ENCODE results near the gene HS3ST1. TPM values are rescaled to one million over a fixed set of nuclear protein-coding genes. Genes with fewer than 3 reads are reported as not detected.

Gene HS3ST1
- polyA plus RNA-seq, 1 experiment, result 0.01 TPM

DNA sequence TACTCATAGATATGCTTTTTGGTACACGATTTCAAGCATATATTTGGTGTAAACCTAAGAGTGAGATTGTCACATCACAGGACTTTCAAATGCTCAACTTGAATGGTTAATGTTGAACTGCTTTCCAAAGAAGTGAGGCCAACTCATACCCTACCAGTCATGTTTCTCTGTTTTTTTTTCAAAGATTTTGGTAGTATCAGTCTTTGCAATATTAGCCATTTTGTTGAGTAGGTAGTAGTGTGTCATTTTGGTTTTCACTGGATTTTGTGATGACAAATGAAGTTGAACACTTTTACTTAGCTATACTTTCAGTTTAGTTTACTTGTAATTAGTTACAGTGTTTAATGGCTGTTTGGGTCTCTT, 12.5 kb upstream of the HS3ST1 start:
- no peaks in the 10 kb centered on the region for H3K9me3 ChIP-seq (ENCODE audit: control insufficient read depth, insufficient read depth, low read length)
- CTCF ChIA-PET, result no interaction called here
- no peak overlapping the region for H3K27ac ChIP-seq (ENCODE audit: low read depth, low read length)

DNA sequence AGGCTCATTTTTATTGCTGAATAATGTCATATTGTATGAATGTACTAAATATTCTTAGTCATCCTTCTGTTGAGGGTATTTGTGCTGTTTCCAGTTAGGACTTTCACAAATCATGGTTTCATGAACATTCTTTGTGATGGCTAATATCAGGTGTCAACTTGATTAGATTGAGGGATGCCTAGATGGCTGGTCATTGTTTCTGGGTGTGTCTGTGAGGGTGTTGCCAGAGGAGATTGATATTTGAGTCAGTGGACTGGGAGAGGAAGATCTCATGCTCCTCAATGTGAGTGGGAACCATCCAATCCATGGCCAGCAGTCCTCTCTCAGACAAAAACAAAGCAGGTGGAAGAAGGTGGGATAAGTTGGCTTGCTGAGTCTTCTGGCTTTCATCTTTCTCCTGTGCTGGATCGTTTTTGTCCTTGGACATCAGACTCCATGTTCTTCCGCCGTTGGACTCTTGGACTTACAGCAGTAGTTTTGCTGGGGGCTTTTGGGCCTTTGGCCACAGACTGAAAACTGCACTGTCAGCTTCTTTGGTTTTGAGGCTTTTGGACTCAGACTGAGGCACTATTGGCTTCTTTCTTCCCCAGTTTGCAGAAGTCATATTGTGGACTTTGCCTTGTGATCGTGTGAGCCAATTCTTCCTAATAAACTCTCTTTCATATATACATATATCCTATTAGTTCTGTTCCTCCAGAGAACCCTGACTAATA, 11.9 kb upstream of the HS3ST1 start:
- POLR2A ChIA-PET, result no interaction called here
- Histone ChIP-seq H3K4me3 (ENCODE audit: low read depth, low read length) (no peak overlapping the region), H3K27me3 (ENCODE audit: control insufficient read depth, insufficient read depth, low read length) (no peaks in the 10 kb centered on the region), H3K27ac (ENCODE audit: low read depth, low read length) (no peak overlapping the region), H3K9me3 (ENCODE audit: control insufficient read depth, insufficient read depth, low read length) (no peaks in the 10 kb centered on the region)
- TF ChIP-seq, protein P1, sequence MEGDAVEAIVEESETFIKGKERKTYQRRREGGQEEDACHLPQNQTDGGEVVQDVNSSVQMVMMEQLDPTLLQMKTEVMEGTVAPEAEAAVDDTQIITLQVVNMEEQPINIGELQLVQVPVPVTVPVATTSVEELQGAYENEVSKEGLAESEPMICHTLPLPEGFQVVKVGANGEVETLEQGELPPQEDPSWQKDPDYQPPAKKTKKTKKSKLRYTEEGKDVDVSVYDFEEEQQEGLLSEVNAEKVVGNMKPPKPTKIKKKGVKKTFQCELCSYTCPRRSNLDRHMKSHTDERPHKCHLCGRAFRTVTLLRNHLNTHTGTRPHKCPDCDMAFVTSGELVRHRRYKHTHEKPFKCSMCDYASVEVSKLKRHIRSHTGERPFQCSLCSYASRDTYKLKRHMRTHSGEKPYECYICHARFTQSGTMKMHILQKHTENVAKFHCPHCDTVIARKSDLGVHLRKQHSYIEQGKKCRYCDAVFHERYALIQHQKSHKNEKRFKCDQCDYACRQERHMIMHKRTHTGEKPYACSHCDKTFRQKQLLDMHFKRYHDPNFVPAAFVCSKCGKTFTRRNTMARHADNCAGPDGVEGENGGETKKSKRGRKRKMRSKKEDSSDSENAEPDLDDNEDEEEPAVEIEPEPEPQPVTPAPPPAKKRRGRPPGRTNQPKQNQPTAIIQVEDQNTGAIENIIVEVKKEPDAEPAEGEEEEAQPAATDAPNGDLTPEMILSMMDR (IDR thresholded peaks at IDR 0.05; ENCODE audit: low read depth, low read length), result no peak
- DNase-seq (ENCODE audit: low read depth, low spot score), result no peak
- CTCF ChIA-PET, result no interaction called here

More for the DNA sequence above, 12.5 kb upstream of the HS3ST1 start:
- POLR2A ChIA-PET, result no interaction called here
- no peak for DNase-seq (ENCODE audit: low read depth, low spot score)
- TF ChIP-seq, protein P1 (IDR thresholded peaks at IDR 0.05; ENCODE audit: low read depth, low read length), result no peak
- no peaks in the 10 kb centered on the region for H3K27me3 ChIP-seq (ENCODE audit: control insufficient read depth, insufficient read depth, low read length)
- H3K4me3 ChIP-seq (ENCODE audit: low read depth, low read length), result no peak overlapping the region

DNA sequence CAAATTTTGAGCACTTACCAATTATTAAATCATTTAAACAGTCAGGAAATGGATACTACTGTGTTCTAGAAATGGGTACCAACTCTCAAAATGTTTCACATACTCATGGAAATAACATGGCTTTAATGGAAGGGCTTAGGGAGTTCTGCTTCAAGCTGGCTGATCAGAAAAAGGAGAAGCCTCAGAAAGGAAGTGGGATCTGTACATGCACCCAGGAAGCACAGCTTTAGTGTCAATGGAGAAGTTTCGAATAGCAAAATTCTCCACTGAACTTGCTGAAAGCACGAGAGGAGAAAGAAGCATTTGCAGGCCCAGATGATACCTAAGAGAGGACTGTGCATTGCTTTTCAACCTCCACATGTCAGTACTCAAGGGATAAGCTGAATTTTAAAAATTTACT, 11.1 kb upstream of the HS3ST1 start:
- no peaks in the 10 kb centered on the region for H3K27me3 ChIP-seq (ENCODE audit: control insufficient read depth, insufficient read depth, low read length)
- POLR2A ChIA-PET, result no interaction called here
- DNase-seq (ENCODE audit: low read depth, low spot score), result no peak
- no peak overlapping the region for H3K4me3 ChIP-seq (ENCODE audit: low read depth, low read length)
- H3K9me3 ChIP-seq (ENCODE audit: control insufficient read depth, insufficient read depth, low read length), result no peaks in the 10 kb centered on the region
- no peak overlapping the region for H3K27ac ChIP-seq (ENCODE audit: low read depth, low read length)
- TF ChIP-seq, protein P1 (IDR thresholded peaks at IDR 0.05; ENCODE audit: low read depth, low read length), result no peak
- CTCF ChIA-PET, result no interaction called here

DNA sequence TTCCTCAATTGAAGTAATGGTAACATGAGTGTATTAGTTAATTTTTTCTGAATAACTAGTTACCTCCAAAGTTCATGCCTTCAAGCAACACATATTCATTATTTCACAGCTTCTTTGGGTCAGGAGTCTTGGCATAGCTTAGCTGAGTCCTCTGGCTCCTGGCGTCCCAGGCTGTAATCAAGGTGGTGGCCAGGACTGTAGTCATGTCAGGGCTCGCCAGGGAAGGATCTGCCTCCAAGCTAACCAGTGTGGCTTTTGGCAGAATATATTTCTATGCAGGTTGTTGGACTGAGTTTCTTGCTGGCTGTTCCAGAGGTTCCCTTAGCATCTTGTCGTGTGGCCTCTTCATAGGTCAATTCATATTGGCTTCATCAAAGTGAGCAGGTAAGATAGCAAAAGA, 10.0 kb upstream of the HS3ST1 start:
- Histone ChIP-seq H3K27me3 (ENCODE audit: control insufficient read depth, insufficient read depth, low read length) (no peaks in the 10 kb centered on the region), H3K27ac (ENCODE audit: low read depth, low read length) (no peak overlapping the region), H3K9me3 (ENCODE audit: control insufficient read depth, insufficient read depth, low read length) (no peaks in the 10 kb centered on the region), H3K4me3 (ENCODE audit: low read depth, low read length) (no peak overlapping the region)
- DNase-seq (ENCODE audit: low read depth, low spot score), result no peak
- CTCF ChIA-PET, result no interaction called here
- TF ChIP-seq, protein P1 (IDR thresholded peaks at IDR 0.05; ENCODE audit: low read depth, low read length), result no peak
- POLR2A ChIA-PET, result no interaction called here

DNA sequence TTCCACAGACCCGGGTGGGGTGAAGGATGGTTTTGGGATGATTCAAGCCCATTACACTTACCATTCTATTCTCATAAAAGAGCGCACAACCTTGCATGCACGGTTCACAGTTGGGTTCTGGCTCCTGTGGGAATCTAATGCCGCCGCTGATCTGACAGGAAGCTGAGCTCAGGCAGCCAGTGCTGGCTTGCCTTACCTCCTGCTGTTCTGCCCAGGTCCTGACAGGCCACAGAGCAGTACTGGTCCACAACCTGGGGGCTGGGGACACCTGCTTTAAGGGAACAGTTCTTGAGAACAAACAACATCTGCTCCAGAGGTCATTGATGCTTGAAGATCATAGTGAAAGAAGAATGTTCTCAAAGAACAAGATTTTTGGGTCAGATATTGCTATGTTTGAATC, 8.0 kb upstream of the HS3ST1 start:
- Histone ChIP-seq H3K4me3 (ENCODE audit: low read depth, low read length) (no peak overlapping the region), H3K27ac (ENCODE audit: low read depth, low read length) (no peak overlapping the region), H3K27me3 (ENCODE audit: control insufficient read depth, insufficient read depth, low read length) (no peaks in the 10 kb centered on the region), H3K9me3 (ENCODE audit: control insufficient read depth, insufficient read depth, low read length) (no peaks in the 10 kb centered on the region)
- TF ChIP-seq, protein P1 (IDR thresholded peaks at IDR 0.05; ENCODE audit: low read depth, low read length), result no peak
- DNase-seq (ENCODE audit: low read depth, low spot score), result no peak
- POLR2A ChIA-PET, result no interaction called here
- CTCF ChIA-PET, result interaction anchor here (0.5 kb wide), 1 partner anchor 12 kb away, joined by 3 read pairs; no protein-coding TSS in a partner anchor

Measured in AG04450 (cell line).